HCT116 (cell line): ENCODE data around the gene NPFFR1.

Source experiments
- CTCF ChIP-seq, 3 experiments: fragments of 200-600 bp in 1 of 3; sonication (generic) in 1 of 3; IDR thresholded peaks in 2 of 3; conservative IDR thresholded peaks in 1 of 3; 2 replicates each; pipeline ENCODE4 v1.5.1; 2012 to 2017; ENCODE audit warnings: low read depth in 2 of 3, low read length in 2 of 3, antibody characterized with exemption in 1 of 3, borderline replicate concordance in 1 of 3, control low read depth in 1 of 3, mild to moderate bottlenecking in 1 of 3, mixed read lengths in 1 of 3, mixed run types in 1 of 3, moderate library complexity in 1 of 3; ENCODE audit not compliant: insufficient read depth in 1 of 3
- FOSL1 ChIP-seq: IDR thresholded peaks from 2 replicates; pipeline ENCODE4 v1.6.1; 2012; ENCODE audit warnings: low read depth
- MAX ChIP-seq: IDR thresholded peaks from 2 replicates; pipeline ENCODE4 v1.6.1; 2012
- YY1 ChIP-seq: IDR thresholded peaks from 2 replicates; pipeline ENCODE4 v1.6.1; 2011; ENCODE audit warnings: low read length, low read depth, moderate library complexity, mild to moderate bottlenecking; ENCODE audit not compliant: insufficient replicate concordance; ENCODE audit errors: extremely low read depth

- TF ChIP-seq YY1 (no peak), MAX (no peak), FOSL1 (no peak), CTCF (IDR thresholded peaks at IDR 0.05 in 2 of 3, conservative IDR thresholded peaks at IDR 0.05 in 1 of 3; ENCODE audit: borderline replicate concordance in 1 of 3, insufficient read depth in 1 of 3, low read depth in 2 of 3, low read length in 2 of 3) (no peak)
Observed at GRCh38 chr10:70269741-70270140, 14.1 kb downstream of the NPFFR1 start.
